Natural killer cell (primary cell): ENCODE data around the gene ISG20L2. TPM values are rescaled to one million over a fixed set of nuclear protein-coding genes. Genes with fewer than 3 reads are reported as not detected.

Experiments used
- ATAC-seq, 3 donors: fragments of 150-1000 bp in 2 of 3; fragments of 200-7000 bp in 1 of 3; cut with Tn5 transposase; 1 replicate in 1 of 3; 2 replicates in 2 of 3; pipeline ENCODE4 v1.10.0; 2021; ENCODE audit warnings: mild to moderate bottlenecking in 2 of 3, moderate library complexity in 2 of 3
- DNase-seq, 2 donors: peaks; one replicate each; pipeline versions ENCODE4 v3.0.0 to v3.0.0-alpha.2; 2013 to 2021; ENCODE audit warnings: mixed read lengths in 1 of 2
- H3K27ac ChIP-seq: one replicate; pipeline ENCODE4 v1.5.1; 2013; ENCODE audit warnings: mild to moderate bottlenecking, low read length
- H3K27me3 ChIP-seq: one replicate; pipeline ENCODE4 v1.6.1; 2013; ENCODE audit warnings: low read length; ENCODE audit not compliant: control insufficient read depth, insufficient read depth
- H3K36me3 ChIP-seq: one replicate; pipeline ENCODE4 v1.6.1; 2013; ENCODE audit warnings: low read length; ENCODE audit not compliant: control insufficient read depth, insufficient read depth
- H3K4me1 ChIP-seq: one replicate; pipeline ENCODE4 v1.6.1; 2013; ENCODE audit warnings: low read length; ENCODE audit not compliant: control insufficient read depth, insufficient read depth
- H3K4me3 ChIP-seq: one replicate; pipeline ENCODE4 v1.5.1; 2013; ENCODE audit warnings: low read length
- H3K9me3 ChIP-seq: one replicate; pipeline ENCODE4 v1.6.1; 2013; ENCODE audit warnings: low read length; ENCODE audit not compliant: control insufficient read depth, insufficient read depth
- H3K27ac Mint-ChIP-seq, 2 donors: one replicate each; pipeline ENCODE4 v1.8.0; 2022; ENCODE audit warnings: mild to moderate bottlenecking in 2 of 2, mixed read lengths in 2 of 2, moderate library complexity in 1 of 2
- H3K27me3 Mint-ChIP-seq, 2 donors: one replicate each; pipeline ENCODE4 v1.8.0; 2022; ENCODE audit warnings: low read depth in 2 of 2, mixed read lengths in 2 of 2
- H3K36me3 Mint-ChIP-seq: one replicate; pipeline ENCODE4 v1.8.0; 2022; ENCODE audit warnings: mixed read lengths
- H3K4me1 Mint-ChIP-seq, 2 donors: one replicate each; pipeline ENCODE4 v1.8.0; 2022; ENCODE audit warnings: mixed read lengths in 2 of 2
- H3K4me3 Mint-ChIP-seq: one replicate; pipeline ENCODE4 v1.8.0; 2022; ENCODE audit warnings: mild to moderate bottlenecking, moderate library complexity, mixed read lengths
- H3K9me3 Mint-ChIP-seq, 2 donors: one replicate each; pipeline ENCODE4 v1.8.0; 2022; ENCODE audit warnings: mixed read lengths in 2 of 2
- WGBS: methylation state at CpG from one replicate; pipeline ENCODE4 v1.1.7; 2013; ENCODE audit warnings: missing lambda C conversion rate; ENCODE audit not compliant: insufficient coverage; 5-methylcytosine and 5-hydroxymethylcytosine counted together
- intact Hi-C: fragments of 100-400 bp; cut with micrococcal nuclease; formaldehyde crosslinking; loops from one replicate; pipeline ENCODE4 v1.14.2; 2022
- total RNA-seq, 4 donors: library from RNA; stranded (reverse); fragments of 120-200 nt in 1 of 4; gene quantifications; one replicate each; pipeline versions ENCODE4 v1.2.3 to v1.2.4, GENCODE V29; 2013 to 2022
- TF ChIP-seq, protein P1 (sequence below): fragments of 200-600 bp; IDR thresholded peaks from one replicate; pipeline ENCODE4 v1.8.0; 2022; ENCODE audit warnings: antibody characterized with exemption

ISG20L2 gene
- total RNA-seq, 3 donors from 2014 or later (not counting 1 experiment from before 2014, with no cell fraction given): 60.3 to 71.9 (median 68.7) TPM

DNA sequence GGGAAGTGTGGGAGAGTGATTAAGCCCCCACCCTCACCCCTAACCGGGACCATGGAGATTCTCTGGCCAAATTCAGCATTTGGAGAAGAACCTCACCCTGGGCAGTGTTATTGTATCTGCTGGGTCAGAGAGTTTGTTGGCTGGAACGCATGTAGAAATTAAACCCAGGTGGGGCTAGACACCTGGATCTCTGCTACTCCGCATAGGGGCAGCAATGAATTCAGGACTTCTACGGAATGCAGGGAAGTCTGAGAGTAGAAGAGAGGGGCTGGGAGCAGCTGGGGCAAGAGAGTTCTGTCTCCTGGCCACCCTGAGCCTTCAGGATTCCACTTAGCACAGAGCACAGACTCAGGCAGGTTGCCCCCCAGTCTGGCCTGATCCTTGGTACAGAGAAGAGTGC, 19.5 kb downstream of the ISG20L2 start:
- Mint-ChIP-seq H3K36me3 (no peaks in the 10 kb centered on the region), H3K4me1 (peaks cover 18 to 33% of the 10 kb centered on the region in 2 donors), H3K9me3 (no peaks in the 10 kb centered on the region), H3K27me3 (peaks cover 7 to 12% of the 10 kb centered on the region in 2 donors), H3K27ac (peak overlapping the region in 1 of 2 donors; percentile 4), H3K4me3 (no peak overlapping the region)
- Histone ChIP-seq H3K4me1 (peaks cover 31% of the 10 kb centered on the region), H3K9me3 (no peaks in the 10 kb centered on the region), H3K27ac (no peak overlapping the region), H3K4me3 (no peak overlapping the region), H3K36me3 (no peaks in the 10 kb centered on the region), H3K27me3 (peaks cover 14% of the 10 kb centered on the region)
- no peak for ATAC-seq
- intact Hi-C loops: no loop called here
- TF ChIP-seq, protein P1, sequence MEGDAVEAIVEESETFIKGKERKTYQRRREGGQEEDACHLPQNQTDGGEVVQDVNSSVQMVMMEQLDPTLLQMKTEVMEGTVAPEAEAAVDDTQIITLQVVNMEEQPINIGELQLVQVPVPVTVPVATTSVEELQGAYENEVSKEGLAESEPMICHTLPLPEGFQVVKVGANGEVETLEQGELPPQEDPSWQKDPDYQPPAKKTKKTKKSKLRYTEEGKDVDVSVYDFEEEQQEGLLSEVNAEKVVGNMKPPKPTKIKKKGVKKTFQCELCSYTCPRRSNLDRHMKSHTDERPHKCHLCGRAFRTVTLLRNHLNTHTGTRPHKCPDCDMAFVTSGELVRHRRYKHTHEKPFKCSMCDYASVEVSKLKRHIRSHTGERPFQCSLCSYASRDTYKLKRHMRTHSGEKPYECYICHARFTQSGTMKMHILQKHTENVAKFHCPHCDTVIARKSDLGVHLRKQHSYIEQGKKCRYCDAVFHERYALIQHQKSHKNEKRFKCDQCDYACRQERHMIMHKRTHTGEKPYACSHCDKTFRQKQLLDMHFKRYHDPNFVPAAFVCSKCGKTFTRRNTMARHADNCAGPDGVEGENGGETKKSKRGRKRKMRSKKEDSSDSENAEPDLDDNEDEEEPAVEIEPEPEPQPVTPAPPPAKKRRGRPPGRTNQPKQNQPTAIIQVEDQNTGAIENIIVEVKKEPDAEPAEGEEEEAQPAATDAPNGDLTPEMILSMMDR: no peak
- DNase-seq: no peak
- 92% methylated on average over 3 of the region's 4 CpGs for WGBS

GRCh38 chr1:156708218-156708661, 20.3 kb downstream of the ISG20L2 start:
- 61% methylated on average over 4 of the region's 4 CpGs for WGBS

GRCh38 chr1:156707417-156708217, 20.9 kb downstream of the ISG20L2 start:
- Mint-ChIP-seq H3K4me3 (peak overlapping the region; percentile 86), H3K4me1 (peaks cover 18 to 33% of the 10 kb centered on the region in 2 donors), H3K9me3 (no peaks in the 10 kb centered on the region), H3K36me3 (no peaks in the 10 kb centered on the region), H3K27ac (peak overlapping the region in 1 of 2 donors; percentile 4), H3K27me3 (peaks cover 16 to 23% of the 10 kb centered on the region in 2 donors)
- TF ChIP-seq, protein P1: no peak
- no peak overlapping the region for H3K27ac ChIP-seq
- DNase-seq: no peak
- intact Hi-C loops: loop anchor here (2.0 kb wide), 1 partner anchor 15 kb away; no protein-coding TSS in a partner anchor
- H3K4me1 ChIP-seq: peaks cover 31% of the 10 kb centered on the region
- H3K9me3 ChIP-seq: no peaks in the 10 kb centered on the region
- peaks cover 26% of the 10 kb centered on the region for H3K27me3 ChIP-seq
- no peaks in the 10 kb centered on the region for H3K36me3 ChIP-seq
- no peak for ATAC-seq
- H3K4me3 ChIP-seq: no peak overlapping the region
- WGBS: 69% methylated on average over 7 of the region's 8 CpGs

More at GRCh38 chr1:156708218-156708661, 20.3 kb downstream of the ISG20L2 start:
- peaks cover 10 to 20% of the 10 kb centered on the region in 2 donors for H3K27me3 Mint-ChIP-seq
- no peak overlapping the region for H3K4me3 ChIP-seq
- peaks cover 31% of the 10 kb centered on the region for H3K4me1 ChIP-seq
- H3K4me1 Mint-ChIP-seq: peaks cover 18 to 33% of the 10 kb centered on the region in 2 donors
- DNase-seq (no peak), ATAC-seq (no peak)
- TF ChIP-seq, protein P1: no peak
- no peaks in the 10 kb centered on the region for H3K9me3 Mint-ChIP-seq
- H3K27ac ChIP-seq: no peak overlapping the region
- peak overlapping the region in 1 of 2 donors; percentile 4 for H3K27ac Mint-ChIP-seq
- H3K36me3 Mint-ChIP-seq: no peaks in the 10 kb centered on the region
- H3K9me3 ChIP-seq: no peaks in the 10 kb centered on the region
- no peak overlapping the region for H3K4me3 Mint-ChIP-seq
- intact Hi-C loops: no loop called here
- no peaks in the 10 kb centered on the region for H3K36me3 ChIP-seq
- peaks cover 21% of the 10 kb centered on the region for H3K27me3 ChIP-seq
